ENCODE measurements around the gene TMEM52.

Gene TMEM52

DNA sequence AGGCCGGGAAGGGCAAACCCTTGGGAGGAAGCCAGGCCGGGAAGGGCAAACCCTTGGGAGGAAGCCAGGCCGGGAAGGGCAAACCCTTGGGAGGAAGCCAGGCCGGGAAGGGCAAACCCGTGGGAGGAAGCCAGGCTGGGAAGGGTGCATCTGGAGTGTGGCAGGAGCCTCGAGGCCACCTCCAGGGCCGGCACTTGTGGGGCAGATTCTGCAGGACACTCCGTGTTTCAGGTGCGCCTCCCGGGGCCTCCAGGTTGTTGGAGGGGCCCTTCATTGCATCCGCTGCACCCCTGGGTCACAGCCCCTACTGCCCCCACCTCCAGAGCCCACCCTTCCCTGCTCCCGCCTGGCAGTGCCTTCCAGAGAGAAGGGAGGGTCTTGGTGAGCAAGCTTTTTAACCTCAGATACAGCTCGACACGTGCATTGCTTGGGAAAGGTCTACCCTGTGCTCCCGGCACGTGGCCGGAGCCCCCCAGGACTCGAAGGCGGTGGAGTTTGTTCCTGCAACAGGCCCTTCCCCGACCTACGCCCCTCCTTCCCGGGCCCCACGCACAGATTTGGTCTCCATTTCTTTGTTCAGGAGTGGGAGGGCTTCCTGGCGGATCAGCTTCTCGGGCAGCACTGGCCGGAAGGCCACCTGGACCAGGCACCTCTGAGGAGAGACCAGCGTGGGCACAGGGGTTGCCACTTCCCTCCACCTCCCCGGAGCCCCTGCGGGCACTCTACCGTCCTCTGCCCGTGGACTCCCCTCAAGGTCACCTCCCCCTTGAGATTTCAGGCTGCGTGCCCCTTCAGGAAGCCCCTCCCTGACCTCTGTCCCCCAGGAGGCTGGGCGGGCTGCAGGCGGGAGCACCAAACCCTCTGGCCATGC is 9.4 kb upstream of the TMEM52 start:
- ATAC-seq = no peak
- TF ChIP-seq TOX (CRISPR knock-in tag; IDR thresholded peaks at IDR 0.05; ENCODE audit: borderline replicate concordance) (no peak), ZC3H10 (CRISPR knock-in tag; IDR thresholded peaks at IDR 0.05) (no peak), TCF4 (CRISPR knock-in tag; IDR thresholded peaks at IDR 0.05; ENCODE audit: borderline replicate concordance) (no peak), SNAI2 (CRISPR knock-in tag; IDR thresholded peaks at IDR 0.05) (no peak), ZNF70 (CRISPR knock-in tag; IDR thresholded peaks at IDR 0.05) (no peak), CSDC2 (CRISPR knock-in tag; IDR thresholded peaks at IDR 0.05) (no peak), GLIS3 (CRISPR knock-in tag; IDR thresholded peaks at IDR 0.05) (no peak), ZNF565 (CRISPR knock-in tag; conservative IDR thresholded peaks at IDR 0.05; ENCODE audit: low read depth) (no peak), TSHZ2 (CRISPR knock-in tag; IDR thresholded peaks at IDR 0.05) (no peak), RARB (CRISPR knock-in tag; IDR thresholded peaks at IDR 0.05) (no peak), PPARA (CRISPR knock-in tag; IDR thresholded peaks at IDR 0.05; ENCODE audit: borderline replicate concordance) (no peak), OSR1 (CRISPR knock-in tag; IDR thresholded peaks at IDR 0.05) (no peak), ZFP3 (CRISPR knock-in tag; IDR thresholded peaks at IDR 0.05) (no peak), BACH2 (CRISPR knock-in tag; IDR thresholded peaks at IDR 0.05; ENCODE audit: borderline replicate concordance) (no peak), ESRRG (CRISPR knock-in tag; IDR thresholded peaks at IDR 0.05) (no peak)
- TF ChIP-seq, protein P1, sequence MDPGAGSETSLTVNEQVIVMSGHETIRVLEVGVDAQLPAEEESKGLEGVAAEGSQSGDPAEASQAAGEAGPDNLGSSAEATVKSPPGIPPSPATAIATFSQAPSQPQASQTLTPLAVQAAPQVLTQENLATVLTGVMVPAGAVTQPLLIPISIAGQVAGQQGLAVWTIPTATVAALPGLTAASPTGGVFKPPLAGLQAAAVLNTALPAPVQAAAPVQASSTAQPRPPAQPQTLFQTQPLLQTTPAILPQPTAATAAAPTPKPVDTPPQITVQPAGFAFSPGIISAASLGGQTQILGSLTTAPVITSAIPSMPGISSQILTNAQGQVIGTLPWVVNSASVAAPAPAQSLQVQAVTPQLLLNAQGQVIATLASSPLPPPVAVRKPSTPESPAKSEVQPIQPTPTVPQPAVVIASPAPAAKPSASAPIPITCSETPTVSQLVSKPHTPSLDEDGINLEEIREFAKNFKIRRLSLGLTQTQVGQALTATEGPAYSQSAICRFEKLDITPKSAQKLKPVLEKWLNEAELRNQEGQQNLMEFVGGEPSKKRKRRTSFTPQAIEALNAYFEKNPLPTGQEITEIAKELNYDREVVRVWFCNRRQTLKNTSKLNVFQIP (CRISPR knock-in tag; IDR thresholded peaks at IDR 0.05; ENCODE audit: borderline replicate concordance, low read depth) = no peak
- TF ChIP-seq, protein P2, sequence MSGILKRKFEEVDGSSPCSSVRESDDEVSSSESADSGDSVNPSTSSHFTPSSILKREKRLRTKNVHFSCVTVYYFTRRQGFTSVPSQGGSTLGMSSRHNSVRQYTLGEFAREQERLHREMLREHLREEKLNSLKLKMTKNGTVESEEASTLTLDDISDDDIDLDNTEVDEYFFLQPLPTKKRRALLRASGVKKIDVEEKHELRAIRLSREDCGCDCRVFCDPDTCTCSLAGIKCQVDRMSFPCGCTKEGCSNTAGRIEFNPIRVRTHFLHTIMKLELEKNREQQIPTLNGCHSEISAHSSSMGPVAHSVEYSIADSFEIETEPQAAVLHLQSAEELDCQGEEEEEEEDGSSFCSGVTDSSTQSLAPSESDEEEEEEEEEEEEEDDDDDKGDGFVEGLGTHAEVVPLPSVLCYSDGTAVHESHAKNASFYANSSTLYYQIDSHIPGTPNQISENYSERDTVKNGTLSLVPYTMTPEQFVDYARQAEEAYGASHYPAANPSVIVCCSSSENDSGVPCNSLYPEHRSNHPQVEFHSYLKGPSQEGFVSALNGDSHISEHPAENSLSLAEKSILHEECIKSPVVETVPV (CRISPR knock-in tag; IDR thresholded peaks at IDR 0.05) = no peak
- TF ChIP-seq, protein P3, sequence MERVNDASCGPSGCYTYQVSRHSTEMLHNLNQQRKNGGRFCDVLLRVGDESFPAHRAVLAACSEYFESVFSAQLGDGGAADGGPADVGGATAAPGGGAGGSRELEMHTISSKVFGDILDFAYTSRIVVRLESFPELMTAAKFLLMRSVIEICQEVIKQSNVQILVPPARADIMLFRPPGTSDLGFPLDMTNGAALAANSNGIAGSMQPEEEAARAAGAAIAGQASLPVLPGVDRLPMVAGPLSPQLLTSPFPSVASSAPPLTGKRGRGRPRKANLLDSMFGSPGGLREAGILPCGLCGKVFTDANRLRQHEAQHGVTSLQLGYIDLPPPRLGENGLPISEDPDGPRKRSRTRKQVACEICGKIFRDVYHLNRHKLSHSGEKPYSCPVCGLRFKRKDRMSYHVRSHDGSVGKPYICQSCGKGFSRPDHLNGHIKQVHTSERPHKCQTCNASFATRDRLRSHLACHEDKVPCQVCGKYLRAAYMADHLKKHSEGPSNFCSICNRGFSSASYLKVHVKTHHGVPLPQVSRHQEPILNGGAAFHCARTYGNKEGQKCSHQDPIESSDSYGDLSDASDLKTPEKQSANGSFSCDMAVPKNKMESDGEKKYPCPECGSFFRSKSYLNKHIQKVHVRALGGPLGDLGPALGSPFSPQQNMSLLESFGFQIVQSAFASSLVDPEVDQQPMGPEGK (CRISPR knock-in tag; IDR thresholded peaks at IDR 0.05; ENCODE audit: borderline replicate concordance) = no peak

DNA sequence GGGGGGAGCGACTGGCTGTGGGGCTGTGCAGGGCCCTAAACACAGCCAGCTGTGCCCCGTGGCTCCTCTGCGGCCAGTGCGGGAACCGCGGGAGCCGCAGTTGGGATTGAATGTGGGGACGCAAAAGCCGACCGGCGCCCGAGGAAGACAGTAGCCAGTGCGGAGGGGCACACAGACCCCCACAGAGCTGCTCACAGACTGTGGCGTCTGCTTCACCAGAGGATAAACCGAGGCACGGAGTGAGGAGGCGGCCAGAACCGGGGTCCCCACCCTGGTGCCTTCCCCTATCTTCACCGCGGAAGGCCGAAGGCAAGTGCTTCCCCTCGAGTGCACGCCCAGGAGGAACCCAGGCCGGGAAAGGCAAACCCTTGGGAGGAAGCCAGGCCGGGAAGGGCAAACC is 8.7 kb upstream of the TMEM52 start:
- no peak for ATAC-seq
- TF ChIP-seq, protein P1 (CRISPR knock-in tag; IDR thresholded peaks at IDR 0.05; ENCODE audit: borderline replicate concordance, low read depth) = no peak
- TF ChIP-seq, protein P3 (CRISPR knock-in tag; IDR thresholded peaks at IDR 0.05; ENCODE audit: borderline replicate concordance) = no peak

Measured in SK-N-SH treated with all-trans-retinoic acid at 6 μM for 48 hours (cell line).